ENCODE data around the gene PLSCR3.

GRCh38 chr17:7355573-7355972 lies 38.8 kb downstream of the PLSCR3 start:
- TF ChIP-seq CTCF (IDR thresholded peaks at IDR 0.05): no peak
- no peak for TF ChIP-seq EZH2 (IDR thresholded peaks at IDR 0.05)
- TF ChIP-seq EZH2phosphoT487 (IDR thresholded peaks at IDR 0.05): no peak

Data from neural progenitor cell (in vitro differentiated cells).